ENCODE data around the gene ADA.

Gene ADA

GRCh38 chr20:44624152-44624551 lies 27.3 kb downstream of the ADA start:
- no peak for DNase-seq (ENCODE audit: low read depth)

DNA sequence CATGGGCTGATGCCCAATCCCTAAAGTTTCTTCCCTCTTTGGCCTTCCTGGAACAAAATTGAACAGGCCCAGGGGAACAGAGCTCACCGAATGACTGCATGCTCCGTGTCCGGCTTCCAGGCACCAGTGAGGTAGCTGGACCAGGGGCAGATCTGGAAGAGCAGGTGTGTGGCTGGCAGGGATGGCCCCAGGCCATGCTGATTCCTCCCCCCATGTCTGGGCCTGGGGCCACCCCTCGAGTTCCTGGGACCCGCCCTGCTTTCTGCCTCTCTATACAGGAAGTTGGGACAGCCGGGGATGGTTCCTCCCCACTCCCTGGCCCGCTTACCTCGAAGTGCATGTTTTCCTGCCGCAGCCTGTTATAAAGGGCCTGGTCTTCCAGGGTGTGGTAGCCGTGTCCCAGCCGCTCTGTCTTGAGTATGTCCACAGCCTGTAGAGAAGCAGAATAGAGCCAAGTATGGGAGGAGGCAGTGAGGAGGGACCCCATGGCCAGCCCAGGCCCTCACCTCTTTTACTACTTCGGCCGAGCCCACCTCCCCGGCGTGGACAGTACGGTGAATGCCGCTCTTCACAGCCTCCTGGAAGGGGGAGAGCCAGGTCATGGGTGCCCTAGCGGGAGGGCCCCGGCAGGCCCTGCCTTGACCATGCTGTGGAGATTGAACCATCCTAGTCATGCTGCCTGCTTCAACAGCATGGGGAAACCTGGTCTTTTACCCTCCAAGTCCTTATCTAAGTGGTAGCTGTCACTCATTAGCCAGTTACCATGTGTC lies 28.8 kb downstream of the ADA start:
- no peak for DNase-seq (ENCODE audit: low read depth)

GRCh38 chr20:44621939-44622338 lies 29.6 kb downstream of the ADA start:
- DNase-seq (ENCODE audit: low read depth): no peak

DNA sequence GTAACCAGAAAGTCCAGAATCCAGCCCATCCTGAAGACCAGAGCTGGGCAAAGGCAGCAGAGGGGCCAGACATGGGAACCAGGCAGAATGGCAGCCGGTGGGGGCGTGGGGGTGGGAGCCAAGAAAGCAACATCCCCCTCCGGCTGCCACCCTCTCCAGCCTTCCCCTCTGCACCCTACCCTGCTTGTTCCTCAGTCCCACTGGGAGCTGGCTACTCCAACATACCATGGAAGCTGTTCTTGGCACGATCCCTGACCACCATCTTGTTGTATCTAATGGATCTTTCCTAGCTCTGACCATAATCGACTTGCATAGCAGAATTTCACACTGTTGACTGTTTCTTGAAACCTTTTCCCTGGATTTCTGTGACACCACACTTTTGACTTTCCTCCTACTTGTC lies 30.2 kb downstream of the ADA start:
- no peak for DNase-seq (ENCODE audit: low read depth)

DNA sequence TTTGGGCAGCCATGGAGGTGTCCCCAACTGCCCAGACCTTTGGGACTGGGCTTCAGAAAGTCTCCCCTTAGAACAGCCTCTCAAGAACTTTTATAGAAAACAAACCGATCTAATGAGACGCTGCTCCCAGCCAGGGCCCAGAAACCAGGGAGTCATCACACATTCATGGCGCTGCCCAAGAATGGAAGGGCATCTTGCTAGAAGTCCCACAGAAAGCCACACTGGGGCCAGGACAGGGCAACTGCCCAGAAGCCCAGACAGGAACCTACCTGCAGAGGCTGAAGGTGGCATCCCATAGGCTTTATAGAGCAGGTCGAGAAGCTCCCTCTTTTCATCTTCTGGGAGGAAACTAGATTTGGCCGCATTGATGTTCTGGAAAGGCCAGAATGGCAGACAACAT lies 31.5 kb downstream of the ADA start:
- DNase-seq (ENCODE audit: low read depth): no peak

DNA sequence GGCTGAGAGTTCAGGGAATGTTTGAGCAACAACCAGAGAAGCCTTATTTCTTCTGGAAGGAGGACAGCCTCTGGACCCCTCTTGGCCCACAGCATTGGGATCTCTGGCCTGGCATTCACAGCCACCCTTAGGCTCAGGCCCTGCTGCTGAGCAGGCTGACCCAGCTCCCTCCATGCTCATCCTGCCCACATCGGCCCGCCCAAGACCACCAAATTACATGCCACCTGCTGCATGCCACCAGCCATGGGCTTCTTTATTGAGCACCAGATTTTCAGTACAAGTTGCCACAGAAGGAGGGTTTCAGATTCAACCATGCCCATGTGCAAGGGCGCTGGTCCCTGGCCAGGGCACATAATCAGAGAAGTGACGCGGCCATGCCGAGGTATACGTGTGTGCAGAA lies 32.2 kb downstream of the ADA start:
- no peak for DNase-seq (ENCODE audit: low read depth)

DNA sequence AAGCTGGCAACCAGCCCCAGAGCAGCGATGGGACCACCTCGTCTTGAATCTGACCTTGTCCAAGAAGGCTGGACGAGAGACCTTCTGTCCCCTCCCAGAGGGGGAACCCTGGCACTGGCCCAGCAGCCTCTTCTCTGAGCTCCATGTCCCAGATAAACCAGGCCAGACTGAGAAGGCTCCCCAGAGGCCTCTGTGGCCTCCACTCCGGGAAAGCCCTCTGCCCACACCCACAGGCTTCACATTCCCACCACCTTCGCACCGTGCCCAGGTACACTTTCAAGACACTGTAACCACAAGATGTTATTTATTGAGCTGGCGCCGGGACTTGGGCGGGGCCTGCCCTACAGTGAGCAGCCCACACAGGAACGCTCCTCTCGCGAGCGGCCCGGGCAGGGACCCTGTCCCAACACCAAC lies 33.2 kb downstream of the ADA start:
- no peak for DNase-seq (ENCODE audit: low read depth)

DNA sequence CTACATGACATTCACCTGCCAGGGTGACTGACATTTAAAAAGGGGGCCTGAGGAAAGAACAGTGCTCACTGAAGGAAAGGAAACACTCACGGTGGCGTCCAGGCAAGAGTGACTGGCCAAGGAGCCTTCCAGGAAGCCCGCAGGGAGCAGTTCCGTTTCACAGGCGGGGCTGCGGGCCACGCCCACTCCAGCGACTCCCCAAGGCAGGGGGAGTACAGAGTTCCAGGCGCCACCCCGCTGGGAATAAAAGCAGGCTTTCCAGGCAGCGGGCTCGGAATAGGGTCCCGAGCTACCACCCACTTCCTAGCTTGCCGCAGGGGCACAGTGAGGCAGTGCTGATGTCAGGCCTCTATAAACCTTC lies 34.9 kb downstream of the ADA start:
- DNase-seq (ENCODE audit: low read depth): no peak

GRCh38 chr20:44615876-44616603 lies 35.5 kb downstream of the ADA start:
- DNase-seq (ENCODE audit: low read depth): no peak

GRCh38 chr20:44615169-44615791 lies 36.2 kb downstream of the ADA start:
- DNase-seq (ENCODE audit: low read depth): no peak

- no peak for DNase-seq (ENCODE audit: low read depth)
These were observed 37.0 kb downstream of the ADA start for GRCh38 chr20:44614525-44614924.

GRCh38 chr20:44613575-44613974 lies 37.9 kb downstream of the ADA start:
- no peak for DNase-seq (ENCODE audit: low read depth)

GRCh38 chr20:44610313-44610962 lies 41.1 kb downstream of the ADA start:
- no peak for DNase-seq (ENCODE audit: low read depth)

- peak; percentile 63 for DNase-seq (ENCODE audit: low read depth)
These were observed 41.8 kb downstream of the ADA start for GRCh38 chr20:44609516-44610312.

DNA sequence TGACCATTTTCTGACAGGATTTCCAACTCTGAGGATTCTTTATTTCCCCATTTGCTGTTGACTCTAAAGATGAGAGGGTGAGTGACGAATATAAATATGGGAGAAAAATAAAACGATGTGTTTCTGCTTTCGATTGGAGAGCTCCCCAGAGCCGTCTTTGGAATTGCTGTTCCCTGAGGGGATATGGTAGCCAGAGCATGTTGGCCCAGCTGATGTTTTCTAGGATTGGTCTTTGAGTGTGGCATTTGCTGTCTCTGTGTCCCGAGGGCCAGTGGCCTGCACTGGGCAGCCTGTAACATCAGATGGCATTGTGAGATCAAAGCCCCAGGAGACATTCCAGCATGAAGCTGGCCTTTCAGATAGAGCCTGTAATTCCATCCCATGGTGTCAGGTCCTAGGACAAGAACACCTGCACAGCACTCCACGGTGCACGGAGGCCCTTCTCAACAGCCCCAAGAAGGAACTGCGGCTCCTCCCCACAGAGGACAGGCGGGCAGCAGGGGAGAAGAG lies 42.4 kb downstream of the ADA start:
- no peak for DNase-seq (ENCODE audit: low read depth)

DNA sequence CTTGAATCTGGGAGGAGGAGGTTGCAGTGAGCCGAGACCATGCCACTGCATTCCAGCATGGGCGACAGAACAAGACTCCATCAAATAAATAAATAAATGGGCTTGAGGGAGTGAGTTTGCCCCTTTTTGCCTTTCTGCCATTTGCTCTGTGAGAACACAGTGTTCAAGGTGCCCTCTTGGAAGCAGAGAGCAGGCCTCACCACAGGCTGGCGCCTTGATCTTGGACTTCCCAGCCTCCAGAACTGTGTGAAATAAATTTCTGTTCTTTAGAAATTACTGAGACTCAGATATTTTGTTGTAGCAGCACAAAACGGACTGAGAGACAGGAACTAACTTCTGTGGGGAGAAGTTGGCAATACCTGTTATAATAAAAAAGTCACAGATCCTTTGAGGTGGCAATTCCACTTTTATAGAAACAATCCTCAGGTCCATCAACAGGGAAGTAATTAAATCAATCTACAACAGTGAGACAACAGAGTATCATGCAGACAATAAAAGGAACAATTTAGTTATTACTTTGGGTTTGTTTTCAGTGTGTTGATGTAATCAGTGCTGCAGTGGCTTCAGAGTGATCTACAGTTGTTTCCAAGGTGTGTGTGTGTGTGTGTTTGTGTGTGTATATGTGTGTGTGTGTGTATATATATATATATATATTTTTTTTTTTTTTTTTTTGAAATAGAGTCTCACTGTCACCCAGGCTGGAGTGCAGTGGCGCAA lies 44.6 kb downstream of the ADA start:
- DNase-seq (ENCODE audit: low read depth): no peak

GRCh38 chr20:44603327-44603726 lies 48.2 kb downstream of the ADA start:
- DNase-seq (ENCODE audit: low read depth): no peak

DNA sequence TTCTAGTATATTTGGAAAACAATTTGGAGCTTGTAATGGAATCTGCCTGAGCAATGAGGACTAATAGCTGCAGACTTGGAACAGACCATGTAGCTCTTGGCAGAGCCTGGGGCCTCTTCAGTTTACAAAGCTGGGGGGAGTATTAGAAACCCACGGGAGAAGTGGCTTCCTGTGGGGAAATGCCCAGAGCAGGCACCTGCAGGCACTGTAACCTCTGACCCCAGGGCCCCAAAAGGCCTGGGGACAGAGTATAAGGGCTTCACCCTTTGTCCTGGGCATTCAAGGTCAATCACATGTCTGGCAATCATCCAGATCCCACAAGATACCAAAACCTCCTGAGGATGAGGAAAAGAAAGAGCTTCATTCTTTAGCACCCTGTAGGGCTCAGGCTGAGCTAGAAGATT lies 49.7 kb downstream of the ADA start:
- peak; percentile 81 for DNase-seq (ENCODE audit: low read depth)

- DNase-seq (ENCODE audit: low read depth): no peak
These were observed 50.2 kb downstream of the ADA start for GRCh38 chr20:44601236-44601671.

- DNase-seq (ENCODE audit: low read depth): no peak
These were observed 50.7 kb downstream of the ADA start for GRCh38 chr20:44600758-44601201.

DNA sequence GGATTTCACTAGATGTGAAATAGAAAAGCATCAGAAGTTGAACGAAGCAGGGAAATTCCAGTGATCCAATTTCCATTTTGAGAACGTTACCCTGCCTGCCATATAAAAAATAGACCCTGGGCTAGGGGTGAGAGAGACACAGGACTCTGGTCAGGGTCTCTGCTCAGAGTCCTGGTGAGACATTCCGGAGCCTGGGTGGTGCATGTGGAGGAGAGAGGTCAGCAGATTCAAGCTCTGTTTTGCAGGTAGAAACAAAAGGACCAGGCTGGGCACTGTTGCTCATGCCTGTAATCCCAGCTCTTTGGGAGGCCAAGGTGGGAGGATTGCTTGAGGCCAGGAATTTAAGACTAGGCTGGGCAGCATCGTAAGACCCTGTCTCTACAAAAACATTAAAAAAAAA lies 51.2 kb downstream of the ADA start:
- no peak for DNase-seq (ENCODE audit: low read depth)
